Epidermal melanocyte (primary cell): Measurements from ENCODE around the gene ABCA2.

ENCODE experiments used
- DNase-seq: peaks from one replicate; pipeline ENCODE4 v3.0.0; 2011; ENCODE audit warnings: low spot score; ENCODE audit not compliant: insufficient read length

ABCA2 gene

GRCh38 chr9:137027369-137028262 lies at the start of gene ABCA2:
TSS of gene ABCA2 (minus strand) at chr9:137028237. CDS start at chr9:137028140, 97 bp downstream.
- no peak for DNase-seq

DNA sequence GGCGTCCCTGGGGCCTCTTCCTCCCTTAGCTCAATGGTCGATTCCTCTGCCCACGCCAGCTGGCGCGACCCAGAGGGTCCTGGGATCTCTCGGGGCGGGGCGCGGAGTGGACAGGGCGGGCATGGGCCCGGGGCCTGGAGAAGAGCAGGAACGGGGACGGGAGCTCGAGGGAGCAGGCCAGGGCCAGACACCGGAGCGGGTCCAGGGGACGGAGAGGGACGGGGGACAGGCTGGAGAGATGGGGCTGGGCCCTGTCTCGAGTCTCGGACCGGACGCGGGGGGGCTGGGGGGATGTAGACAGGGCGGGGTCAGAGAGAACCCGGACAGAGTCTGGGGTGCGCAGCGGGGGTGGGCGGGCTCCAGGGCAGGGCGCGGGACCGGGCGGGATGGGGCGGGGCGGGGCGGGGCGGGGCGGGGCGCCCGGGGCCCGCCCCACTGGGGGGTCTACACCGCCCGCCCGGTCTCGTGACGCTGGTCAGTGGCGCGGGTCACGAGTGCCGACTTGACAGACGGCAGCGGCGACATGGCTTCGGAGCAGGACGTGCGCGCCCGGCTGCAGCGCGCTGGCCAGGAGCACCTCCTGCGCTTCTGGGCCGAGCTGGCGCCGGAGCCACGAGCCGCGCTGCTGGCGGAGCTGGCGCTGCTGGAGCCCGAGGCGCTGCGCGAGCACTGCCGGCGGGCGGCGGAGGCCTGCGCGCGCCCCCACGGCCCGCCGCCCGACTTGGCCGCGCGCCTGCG lies 49.1 kb upstream of the ABCA2 start, which contains the start of gene UAP1L1:
UAP1L1 (plus strand) TSS at position 508 of the 738 bp plus-strand sequence; CDS start at position 524, 16 bp downstream.
- no peak for DNase-seq

GRCh38 chr9:137076636-137077009 lies 48.6 kb upstream of the ABCA2 start:
- no peak for DNase-seq

DNA sequence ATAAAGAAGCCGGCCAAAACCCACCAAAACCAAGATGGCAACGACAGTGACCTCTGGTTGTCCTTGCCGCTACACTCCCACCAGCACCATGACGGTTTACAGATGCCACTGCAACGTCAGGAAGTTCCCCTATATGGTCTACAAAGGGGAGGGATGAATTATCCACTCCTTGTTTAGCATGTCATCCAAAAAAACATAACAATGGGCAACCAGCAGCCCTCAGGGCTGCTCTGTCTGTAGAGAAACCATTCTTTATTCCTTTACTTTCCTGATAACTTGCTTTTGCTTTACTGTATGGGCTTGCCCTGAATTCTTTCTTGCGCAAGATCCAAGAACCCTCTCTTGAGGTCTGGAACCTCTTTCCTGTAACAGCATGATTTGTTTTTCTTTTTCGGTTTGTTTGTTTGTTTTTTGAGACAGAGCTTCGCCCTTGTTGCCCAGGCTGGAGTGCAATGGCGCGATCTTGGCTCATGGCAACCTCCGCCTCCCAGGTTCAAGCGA lies 47.3 kb upstream of the ABCA2 start:
- no peak for DNase-seq

DNA sequence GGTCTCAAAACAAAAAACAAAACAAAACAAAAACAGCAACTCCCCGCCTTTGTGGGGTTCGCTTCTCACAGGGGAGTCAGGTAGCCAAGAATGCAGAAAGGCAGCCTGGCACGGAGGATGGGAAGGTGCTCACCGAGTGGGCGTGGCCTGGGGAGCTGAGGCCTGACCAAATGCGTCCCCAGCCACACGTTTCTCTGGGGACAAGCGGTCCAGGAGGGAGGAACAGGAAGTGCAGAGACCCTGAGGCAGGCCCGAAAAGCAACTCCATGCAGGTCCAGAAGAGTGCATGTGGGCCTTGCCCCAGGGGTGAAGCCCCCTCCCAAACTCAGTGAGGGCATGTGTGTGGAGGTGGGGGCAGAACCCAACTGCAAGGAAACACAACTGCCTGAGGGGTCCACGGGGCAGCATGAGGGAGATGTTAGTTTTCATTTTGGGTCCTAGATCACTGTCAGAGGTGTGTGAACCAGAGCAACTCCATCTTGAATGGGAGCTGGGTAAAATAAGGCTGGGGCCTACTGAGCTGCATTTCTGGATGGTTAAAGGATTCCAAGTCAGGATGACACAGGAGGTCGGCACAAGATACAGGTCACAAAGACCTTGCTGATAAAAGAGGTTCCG lies 46.7 kb upstream of the ABCA2 start:
- no peak for DNase-seq

- DNase-seq, result no peak
Measured at GRCh38 chr9:137073992-137074399, 46.0 kb upstream of the ABCA2 start.

DNA sequence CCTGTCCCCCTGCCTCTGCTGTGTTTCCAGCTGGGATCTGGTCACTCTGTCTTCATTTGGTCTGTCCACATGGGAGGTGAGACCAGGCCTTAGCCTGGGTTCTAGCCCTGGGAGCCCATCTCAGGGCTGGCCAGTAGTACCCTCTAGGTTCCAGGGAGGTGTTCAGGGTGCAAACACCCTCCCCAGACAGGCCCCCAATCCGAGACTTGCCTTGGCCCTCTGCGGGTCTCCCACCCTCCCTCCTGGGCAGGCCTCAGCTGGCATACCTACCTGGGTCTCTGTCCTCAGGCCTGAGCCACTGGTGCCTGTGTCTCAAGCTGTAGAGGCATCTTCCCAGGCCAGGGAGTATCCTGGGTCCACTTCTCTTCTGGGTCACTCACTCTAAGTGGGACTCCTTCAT lies 43.2 kb upstream of the ABCA2 start:
- no peak for DNase-seq

DNA sequence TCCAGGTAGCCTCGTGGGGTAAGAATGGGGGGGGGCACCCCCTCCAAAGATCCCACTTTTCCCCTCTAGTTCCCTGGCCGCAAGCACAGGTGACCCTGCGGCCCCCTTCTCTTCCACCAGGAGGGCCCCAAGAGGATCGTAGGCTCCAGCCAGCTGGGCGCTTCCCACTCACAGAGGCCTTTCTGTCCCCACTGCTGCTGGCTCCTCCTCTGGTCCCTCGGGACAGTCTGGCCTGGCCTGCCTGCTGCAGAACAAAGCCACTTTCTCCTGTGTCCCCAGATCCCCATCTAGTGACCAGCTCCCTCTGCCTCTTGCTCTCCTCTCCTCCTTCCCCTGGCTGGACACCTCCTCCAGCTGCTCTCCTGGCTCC lies 42.9 kb upstream of the ABCA2 start:
- no peak for DNase-seq

- peak; percentile 89 for DNase-seq
Measured at GRCh38 chr9:137070201-137070905, 42.3 kb upstream of the ABCA2 start, which contains the start of gene SAPCD2. TSS of gene SAPCD2 (minus strand) at chr9:137070557. CDS start at chr9:137070460, 97 bp downstream.

GRCh38 chr9:137069508-137070091 lies 41.6 kb upstream of the ABCA2 start:
- DNase-seq, result no peak

DNA sequence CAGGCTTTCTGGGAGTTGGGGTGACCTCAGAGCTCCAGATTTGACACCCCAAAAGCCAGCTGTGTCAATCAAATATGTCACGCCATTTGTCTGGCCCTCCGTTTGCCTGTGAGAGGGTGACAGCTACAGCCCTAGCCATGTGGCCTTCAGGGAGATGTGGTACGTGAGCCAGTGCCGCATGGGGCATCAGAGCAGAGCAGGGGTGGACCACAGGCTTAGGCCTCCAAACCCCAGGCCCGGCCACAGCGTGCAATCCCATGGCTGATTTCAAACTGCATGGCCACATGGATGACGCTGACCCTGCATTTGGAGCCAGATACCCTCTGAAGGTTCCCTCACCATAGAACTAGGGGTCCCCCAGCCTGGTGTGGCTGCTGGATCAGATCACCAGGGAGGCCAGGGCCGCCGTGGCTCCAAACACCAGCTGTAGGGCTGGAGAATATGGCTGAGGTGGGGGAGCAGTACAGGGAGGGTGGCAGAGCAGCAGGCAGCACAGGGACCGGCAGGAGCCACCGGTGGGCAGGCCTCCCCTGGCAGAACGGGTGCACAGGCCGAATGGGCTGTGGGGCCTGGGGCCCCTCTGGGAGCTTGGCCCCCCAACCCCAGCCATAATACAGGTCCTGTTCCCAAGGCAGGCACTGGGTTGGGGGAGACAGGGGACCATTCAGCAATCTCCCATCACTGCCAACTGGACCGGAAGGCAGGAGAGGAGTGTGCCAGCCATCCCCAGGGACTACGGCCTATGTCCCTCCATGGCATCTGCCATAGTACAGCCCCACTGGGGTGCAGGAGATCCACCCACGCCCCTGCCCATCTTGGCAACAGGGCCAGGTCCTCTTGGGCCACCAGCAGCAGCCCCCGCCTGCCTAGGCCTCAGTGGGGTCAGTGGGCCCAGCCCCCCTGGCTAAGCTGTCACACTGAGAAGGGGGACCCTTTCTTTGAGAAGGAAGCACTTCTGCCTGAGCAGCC lies 40.8 kb upstream of the ABCA2 start:
- DNase-seq, result no peak

- peak; percentile 83 for DNase-seq
Measured at GRCh38 chr9:137067860-137068538, 40.0 kb upstream of the ABCA2 start.

- DNase-seq, result no peak
Measured at GRCh38 chr9:137066096-137066861, 38.2 kb upstream of the ABCA2 start.

GRCh38 chr9:137065336-137065967 lies 37.4 kb upstream of the ABCA2 start:
- no peak for DNase-seq

DNA sequence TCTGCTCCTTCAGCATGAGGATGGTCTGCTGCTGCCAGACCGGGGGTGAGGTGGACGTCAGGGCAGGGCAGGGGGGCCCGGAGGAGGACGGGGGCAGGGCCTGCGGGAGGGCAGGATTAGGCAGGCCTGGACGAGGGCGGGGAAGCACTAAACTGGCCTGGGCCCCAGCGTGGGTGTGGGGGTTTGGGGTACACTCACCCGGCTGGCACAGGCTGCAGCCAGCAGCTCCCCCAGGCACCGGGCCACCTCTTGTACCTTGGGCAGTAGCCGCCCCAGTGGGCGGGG lies 36.8 kb upstream of the ABCA2 start:
- DNase-seq, result no peak

DNA sequence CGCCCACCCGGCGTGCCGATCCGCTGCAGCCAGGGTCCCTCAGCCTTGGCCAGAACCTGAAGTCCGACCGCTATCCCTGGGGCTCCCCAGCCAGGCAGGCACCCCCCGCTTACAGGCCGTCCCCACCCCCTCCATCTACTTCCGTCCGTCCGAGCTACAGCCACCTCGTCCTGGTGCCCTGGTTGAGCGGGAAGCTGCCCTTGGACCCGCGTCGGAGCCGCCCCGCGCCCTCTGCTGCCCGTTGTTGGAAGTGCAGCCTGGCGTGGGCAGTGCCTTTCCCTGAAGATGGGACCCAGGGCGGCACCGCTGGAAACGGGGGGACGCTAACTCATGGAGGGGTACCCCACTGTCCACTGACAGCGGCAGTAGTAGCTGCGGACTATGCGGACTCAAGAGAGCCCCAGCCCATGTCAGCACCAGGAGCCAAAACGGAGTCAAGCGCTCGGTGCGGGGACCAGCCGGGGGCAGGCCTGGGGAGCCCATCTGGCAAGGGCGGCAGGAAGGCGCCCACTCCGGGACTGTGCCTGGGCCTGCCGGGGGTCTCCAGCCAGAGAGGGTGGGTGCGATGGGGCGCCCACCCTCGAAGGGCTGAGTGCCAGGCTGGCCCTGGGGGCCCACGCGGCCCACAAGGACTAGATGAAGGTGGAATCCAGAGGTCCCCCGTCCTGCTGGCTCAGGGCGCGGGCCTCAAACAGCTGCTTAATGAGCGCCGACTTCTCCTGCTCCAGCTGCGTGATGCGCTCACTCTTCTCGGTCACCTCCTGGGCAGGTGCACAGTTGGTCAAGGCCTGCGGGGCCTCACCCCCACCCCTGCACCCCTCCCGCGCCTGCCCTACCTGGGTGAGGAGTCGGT lies 36.2 kb upstream of the ABCA2 start:
- DNase-seq, result no peak
